T47D (cell line): ENCODE results near the gene ASCC2.
"Not testable (repeated sequence)": the region's sequence is repeated elsewhere in the genome, so short reads cannot be mapped to it uniquely, and the experiment has no call there.

Experiments used
- DNase-seq, 2 experiments: peaks; one replicate each; pipeline versions ENCODE4 v3.0.0 to v3.0.0-alpha.2; 2011 to 2012; ENCODE audit warnings: low read depth in 1 of 2, low spot score in 1 of 2
- JUND ChIP-seq: IDR thresholded peaks from 2 replicates; pipeline ENCODE4 v1.6.1; 2012; ENCODE audit warnings: low read depth
- in situ Hi-C: cut with HindIII; loops from 2 replicates; pipeline ENCODE4 v1.10.0; 2016; ENCODE audit warnings: low sequenced_read_pairs, low pct_unique_long_range_greater_than_20kb

ASCC2 gene

DNA sequence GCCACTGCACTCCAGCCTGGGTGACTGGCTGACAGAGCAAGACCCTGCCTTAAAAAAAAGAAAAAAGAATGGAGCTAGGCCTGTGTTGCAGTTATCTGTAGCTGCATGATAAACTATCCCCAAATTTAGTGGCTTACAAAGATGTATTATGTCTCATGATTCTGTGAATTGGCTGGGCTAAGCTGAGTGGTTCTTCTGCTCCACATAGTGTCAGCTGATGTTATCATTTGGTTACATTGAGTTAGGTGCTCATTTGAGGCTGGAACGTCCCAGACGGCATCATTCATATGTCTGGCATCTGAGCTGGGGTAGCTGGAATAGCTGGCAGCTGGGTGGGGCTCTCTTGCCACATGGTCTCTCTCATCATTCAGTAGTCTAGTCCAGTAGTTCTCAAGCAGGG, 8.2 kb upstream of the ASCC2 start:
- in situ Hi-C loops: no loop called here
- DNase-seq: no peak
- TF ChIP-seq JUND: no peak

DNA sequence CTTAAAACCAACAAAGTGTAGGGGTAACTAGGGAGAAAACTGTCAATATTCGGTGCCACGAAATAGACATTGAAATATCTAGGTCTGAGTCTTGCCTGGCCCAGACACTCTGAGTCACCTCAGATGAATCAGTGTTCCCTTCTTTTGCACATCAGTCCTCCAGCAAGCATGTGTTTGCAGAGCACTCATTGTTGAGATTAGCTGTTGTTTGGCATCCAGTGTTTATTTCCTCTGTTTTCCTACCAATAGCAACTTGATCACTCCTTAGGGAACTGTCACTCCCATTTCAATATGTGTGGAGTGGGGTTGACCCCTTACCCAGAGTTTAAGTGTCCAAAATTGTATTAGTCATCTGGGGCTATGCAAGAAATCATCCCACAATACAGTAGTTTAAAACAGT, 4.7 kb upstream of the ASCC2 start:
- DNase-seq: no peak
- no peak for TF ChIP-seq JUND
- in situ Hi-C loops: no loop called here

DNA sequence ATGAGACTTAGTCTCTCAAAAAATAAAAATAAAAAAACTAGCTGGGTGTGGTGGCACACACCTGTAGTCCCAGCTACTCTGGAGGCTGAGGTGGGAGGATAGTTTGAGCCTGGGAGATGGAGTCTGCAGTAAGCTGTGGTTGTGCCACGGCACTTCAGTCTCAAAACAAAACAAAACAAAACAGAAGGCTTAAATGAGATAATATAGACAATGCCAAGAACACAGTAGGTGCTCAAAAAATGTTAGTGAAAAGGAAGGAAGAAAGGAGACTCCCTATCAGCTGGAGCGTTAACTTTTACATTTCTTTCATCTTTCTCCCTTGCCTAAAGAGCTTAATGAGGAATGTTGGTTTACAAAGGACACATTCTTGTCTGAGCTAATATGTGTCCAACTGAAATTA, 4.1 kb upstream of the ASCC2 start:
- DNase-seq: no peak
- in situ Hi-C loops: no loop called here
- no peak for TF ChIP-seq JUND

DNA sequence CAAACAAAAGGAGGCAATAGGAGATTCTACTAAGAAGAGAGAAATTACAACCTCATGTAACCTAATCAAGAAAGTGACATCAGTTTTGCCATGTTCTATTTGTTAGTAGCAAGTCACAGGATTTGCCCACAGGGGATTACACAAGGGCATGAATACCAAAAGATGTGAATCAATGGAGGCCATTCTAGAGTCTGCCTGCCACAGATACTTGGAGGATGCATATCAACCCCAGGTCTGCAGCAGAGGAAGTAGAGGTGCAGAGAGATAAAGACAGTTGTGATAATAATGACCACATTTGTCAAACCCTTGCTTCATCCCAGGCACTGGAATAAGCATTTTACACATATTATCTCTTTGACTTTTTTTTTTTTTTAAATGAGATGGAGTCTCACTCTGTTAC, 2.4 kb upstream of the ASCC2 start:
- no peak for TF ChIP-seq JUND
- in situ Hi-C loops: no loop called here
- DNase-seq: no peak

DNA sequence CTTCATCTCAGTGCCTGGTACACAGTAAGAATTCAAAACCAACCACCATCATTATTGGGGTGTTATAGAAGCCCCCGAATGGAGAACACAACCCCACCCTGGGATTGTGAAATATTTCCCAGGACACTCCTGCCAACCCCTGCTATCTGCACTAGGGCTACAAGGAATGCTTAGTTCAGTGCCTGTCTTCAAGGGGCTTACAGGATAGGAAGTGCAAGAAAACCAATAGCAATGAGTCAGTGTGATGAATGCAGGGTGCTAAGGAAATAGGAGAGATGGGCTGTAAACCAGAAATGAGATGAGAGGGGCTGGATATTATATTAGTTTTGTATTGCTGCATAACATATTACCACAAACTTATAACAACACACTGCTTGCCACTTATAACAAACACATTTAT, 965 bp upstream of the ASCC2 start:
- TF ChIP-seq JUND: no peak
- DNase-seq: no peak
- in situ Hi-C loops: no loop called here

DNA sequence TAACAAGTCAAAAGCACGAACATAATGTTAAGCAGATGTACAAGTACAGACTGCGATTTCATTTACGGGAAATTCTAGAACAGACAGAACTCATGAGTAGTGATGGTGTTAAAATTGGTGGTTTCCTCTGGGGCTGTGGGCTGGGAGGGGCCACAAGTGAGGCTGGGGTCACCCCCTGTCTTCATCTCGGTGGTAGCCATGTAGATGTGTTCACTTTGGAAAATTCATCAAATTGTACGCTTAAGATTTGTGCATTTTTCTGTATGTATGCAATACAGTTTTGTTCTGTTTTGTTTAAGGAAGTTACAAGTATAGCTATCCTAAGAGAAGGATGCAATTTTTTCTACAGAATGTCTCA, 504 bp upstream of the ASCC2 start:
- no peak for TF ChIP-seq JUND
- DNase-seq: no peak
- in situ Hi-C loops: no loop called here

DNA sequence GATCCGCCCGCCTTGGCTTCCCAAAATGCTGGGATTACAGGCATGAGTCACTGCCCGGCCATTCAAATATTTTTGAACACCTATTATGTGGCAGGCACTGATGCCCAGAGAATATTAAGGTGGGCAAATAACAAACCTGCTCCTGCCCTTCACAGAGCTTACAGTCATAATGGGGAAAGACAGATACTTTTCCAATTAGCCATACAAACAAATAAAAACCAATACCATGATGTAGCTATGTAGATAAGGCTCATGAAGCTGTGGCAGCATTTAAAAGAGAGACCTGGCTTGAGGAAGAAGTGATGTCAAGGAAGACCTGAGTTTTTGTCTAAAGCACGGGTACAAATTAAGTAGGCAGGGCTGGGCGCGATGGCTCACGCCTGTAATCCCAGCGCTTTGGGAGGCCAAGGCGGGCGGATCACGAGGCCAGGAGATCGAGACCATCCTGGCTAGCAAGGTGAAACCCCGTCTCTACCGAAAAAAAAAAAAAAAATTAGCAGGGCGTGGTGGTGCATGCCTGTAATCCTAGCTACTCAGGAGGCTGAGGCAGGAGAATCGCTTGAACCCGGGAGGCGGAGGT, 1.2 kb downstream of the ASCC2 start:
- in situ Hi-C loops, DNase-seq: not testable (repeated sequence)

DNA sequence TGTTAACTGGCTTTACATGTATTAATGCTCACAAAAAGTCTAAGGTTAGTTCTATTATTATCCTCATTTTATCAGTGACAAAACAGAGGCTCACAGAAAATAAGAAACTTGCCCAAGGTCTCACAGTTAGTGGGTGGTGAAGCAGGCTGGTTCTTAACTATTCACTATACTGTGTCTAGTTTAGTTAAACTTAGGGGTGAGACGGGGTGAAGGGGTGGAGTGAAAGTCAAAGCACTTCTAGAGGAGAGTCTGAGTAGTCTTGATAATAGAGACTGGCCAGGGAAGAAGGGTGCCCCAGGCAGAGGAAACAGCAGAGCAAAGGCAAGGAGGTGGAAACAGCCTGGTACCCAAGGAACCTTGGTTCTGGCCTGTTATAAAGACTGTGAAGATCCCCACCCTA, 4.0 kb downstream of the ASCC2 start:
- in situ Hi-C loops: no loop called here
- no peak for TF ChIP-seq JUND
- DNase-seq: no peak

DNA sequence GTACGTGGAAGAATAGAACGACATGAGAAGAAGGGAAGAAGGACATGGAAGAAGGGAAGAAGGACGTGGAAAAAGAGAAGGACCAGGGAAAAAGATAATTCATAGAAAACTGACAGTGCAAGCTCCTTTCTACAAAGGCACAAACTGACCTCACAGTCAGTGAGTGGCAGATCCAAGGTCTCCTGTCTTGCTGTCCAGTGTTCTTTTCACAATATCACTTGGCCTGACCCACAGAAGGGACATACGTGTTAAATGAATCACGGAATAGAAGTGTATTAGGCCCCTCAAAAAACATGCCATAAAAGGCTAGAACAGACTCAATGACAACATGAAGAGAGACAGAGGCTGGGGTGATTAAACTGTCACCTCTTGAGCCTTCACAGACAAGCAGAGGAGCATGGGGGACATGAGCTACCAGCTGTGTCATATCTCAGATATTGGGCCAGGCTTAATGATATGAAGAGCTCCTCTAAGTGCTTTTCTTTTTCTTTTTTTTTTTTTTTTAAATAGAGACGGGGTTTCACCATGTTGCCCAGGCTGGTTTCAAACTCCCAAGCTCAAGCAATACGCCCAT, 4.6 kb downstream of the ASCC2 start:
- DNase-seq: no peak
- TF ChIP-seq JUND: no peak
- in situ Hi-C loops: no loop called here

DNA sequence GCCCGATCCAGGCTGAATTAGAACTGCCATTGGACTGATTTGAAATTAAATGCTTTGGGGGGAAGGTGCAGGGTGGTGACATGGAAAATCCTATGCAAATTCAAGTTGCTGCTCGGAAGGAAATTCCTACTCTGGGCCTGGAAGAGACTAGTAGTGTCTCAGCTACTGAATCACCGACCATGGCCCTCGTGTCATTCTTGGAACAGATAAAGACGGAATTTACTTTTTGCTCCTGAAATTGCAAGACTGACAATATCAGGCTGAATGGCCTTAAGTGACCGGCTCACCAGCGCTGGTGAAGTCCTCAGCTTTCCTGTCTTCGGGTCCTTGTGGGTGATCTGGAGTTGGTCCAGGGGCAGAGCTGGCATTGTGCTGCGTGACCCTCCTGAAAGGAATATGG, 6.1 kb downstream of the ASCC2 start:
- no peak for DNase-seq
- in situ Hi-C loops: no loop called here
- no peak for TF ChIP-seq JUND

DNA sequence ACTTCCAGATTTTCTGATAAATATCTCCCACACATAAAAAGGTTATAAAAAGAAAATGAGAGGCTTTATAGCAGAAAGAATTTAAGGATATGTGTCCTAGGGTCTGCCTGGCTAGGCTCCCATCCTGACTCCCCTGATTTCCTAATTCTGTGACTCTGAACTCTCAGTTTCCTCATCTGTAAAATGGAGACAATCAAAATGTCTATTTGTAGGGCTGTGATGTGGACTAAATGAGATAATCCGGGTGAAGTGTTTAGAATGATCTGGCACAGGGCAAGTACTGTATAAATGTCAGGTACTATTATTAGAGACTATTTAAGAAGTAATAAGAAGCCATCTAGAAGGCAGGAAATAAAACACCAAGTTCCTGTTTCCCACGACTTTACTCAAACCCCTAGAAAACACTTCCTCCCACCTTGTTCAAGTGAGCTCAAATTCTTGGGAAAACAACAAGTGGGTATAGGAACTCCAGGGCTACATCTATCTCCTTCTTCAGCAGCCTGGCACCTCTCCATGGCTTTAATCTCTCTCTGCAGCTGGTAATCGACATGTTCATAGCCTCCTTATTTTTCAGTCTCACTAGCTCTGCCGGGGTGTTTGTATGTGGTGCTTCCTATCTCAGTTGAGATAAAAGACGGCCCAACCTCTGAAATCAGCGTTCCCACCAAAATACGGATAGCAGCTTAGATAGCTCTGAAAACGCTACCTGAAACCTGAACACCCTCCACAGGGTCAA, 6.7 kb downstream of the ASCC2 start:
- in situ Hi-C loops: no loop called here
- no peak for TF ChIP-seq JUND
- DNase-seq: no peak

DNA sequence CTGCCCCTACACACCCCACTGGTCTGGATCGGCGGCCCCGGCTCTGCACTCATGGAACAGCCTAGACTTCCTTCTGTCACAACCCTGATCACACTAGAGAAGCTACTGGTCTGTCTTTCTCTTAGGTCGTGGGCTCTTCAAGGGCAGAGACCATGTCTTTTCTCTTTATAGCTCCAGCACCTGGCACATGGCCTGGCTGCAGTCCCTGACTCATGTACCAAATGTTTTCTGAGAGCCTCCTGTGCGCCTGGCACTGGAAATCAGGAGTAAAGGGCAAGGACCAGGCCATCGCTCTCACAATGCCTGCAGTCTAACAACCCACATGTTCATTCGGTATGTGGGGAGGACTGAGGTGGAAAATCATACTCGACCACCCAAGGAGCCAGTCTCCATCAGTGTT, 7.5 kb downstream of the ASCC2 start:
- no peak for DNase-seq
- in situ Hi-C loops: no loop called here
- no peak for TF ChIP-seq JUND

DNA sequence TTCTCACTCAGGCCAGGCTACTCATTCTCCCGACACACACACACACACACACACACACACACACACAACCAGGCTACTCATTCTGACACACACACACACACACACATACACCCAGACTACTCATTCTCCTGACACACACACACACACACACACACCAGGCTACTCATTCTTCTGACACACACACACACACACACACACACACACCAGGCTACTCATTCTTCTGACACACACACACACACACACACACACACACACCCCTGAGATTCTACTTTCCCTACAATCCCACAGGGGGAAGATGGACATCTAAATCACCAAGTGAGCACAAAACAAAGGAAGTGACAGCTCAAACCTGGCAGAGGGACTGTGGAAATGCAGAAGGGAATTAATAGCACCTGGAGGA, 10.3 kb downstream of the ASCC2 start:
- DNase-seq, in situ Hi-C loops: not testable (repeated sequence)

DNA sequence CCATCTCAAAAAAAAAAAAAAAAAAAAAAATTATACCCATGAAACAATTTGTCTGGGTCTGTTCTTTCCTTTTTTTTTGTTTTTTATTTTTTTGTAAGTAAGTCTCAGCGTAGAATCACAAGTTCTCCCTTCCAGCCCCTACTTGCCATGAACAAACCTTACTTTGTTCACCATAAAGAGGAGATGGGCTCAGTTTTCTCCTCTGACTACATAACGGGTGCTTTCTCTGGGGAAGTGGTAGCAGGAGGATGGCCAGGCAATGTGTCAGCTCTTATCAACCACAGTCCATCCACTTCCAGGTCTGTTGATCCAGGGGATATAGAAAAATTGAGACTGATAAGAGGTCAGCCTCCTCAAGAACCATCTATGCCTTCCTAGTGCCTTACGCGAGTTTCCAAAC, 11.0 kb downstream of the ASCC2 start:
- in situ Hi-C loops: no loop called here
- TF ChIP-seq JUND: no peak
- no peak for DNase-seq
